ENCODE data around the gene P2RY2. TPM values are rescaled to one million over a fixed set of nuclear protein-coding genes. Genes with fewer than 3 reads are reported as not detected.
A peak's percentile ranks its signal among the peaks of the same experiment; 100 is the strongest.

The P2RY2 gene
- total and polyA plus RNA-seq, 9 of the 15 experiments (the other 6 are each of a cell fraction or from before 2014, with no cell fraction given) = not detected

DNA sequence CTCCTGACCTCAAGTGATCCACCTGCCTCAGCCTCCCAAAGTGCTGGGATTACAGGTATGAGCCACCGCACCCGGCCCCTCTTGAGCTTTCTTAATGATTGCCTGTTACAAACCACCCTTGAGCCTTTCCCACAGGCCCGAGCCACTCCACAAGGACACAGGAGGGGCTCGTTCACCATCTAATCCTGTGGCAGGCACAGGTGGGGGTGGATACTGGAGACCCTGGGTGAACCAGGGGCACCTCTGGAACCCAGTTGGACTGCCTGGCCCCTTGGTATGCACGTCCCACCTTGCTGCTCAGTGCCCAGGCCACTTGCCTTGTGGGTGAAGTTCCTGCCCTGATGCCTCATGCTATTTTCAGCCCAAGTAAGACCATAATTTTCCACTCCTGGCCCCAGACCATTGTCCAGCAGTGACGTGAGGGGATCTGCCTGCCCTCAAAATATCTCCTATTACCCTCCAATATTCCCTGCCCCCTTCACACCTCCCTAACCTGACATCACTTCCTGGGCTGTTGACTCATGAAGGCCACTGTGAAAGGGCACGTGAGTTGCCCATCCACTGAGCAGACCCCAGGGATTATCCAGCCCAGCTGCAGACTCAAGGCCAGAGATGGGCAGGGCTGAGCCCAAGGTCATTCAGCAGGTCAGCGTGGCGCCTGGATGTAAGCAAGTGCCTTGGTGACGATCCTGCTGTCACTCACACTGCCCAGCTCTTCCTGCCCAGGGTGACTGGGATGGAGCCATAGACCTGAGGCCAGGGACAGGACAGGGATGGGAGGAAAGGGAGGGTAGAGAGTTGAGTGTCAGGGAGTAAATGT is 19.6 kb downstream of the P2RY2 start:
- Histone ChIP-seq H3K27ac (ENCODE audit: extremely low read depth, low read depth, low read length) (no peak overlapping the region), H4K20me1 (replicated peaks; ENCODE audit: control insufficient read depth, insufficient read depth, low read length) (no peaks in the 10 kb centered on the region), H3K36me3 (ENCODE audit: control insufficient read depth, insufficient read depth, low read length) (no peaks in the 10 kb centered on the region), H3K79me2 (ENCODE audit: control insufficient read depth, insufficient read depth, low read length) (no peaks in the 10 kb centered on the region), H3K9ac (ENCODE audit: insufficient read depth in 1 of 2, low read depth in 2 of 2, low read length in 2 of 2) (peak overlapping the region in 1 of 2 experiments; percentile 53; a peak in 1 of 4 replicates), H3K9me1 (ENCODE audit: control insufficient read depth, insufficient read depth, low read length) (no peaks in the 10 kb centered on the region), H3K4me1 (replicated peaks in 1 of 2; ENCODE audit: control insufficient read depth in 2 of 2, insufficient read depth in 2 of 2, low read length in 2 of 2) (peaks cover 0 to 12% of the 10 kb centered on the region in 2 experiments; a peak in 2 of 5 replicates), H3K27me3 (ENCODE audit: control insufficient read depth in 2 of 2, insufficient read depth in 2 of 2, low read length in 2 of 2) (peaks cover 5 to 52% of the 10 kb centered on the region in 2 experiments; a peak in 3 of 5 replicates), H3K4me2 (ENCODE audit: insufficient read depth, low read length) (no peak overlapping the region), H3K4me3 (no peak overlapping the region), H2AFZ (ENCODE audit: low read depth, low read length) (no peak overlapping the region), H3K9me3 (replicated peaks; ENCODE audit: control insufficient read depth, insufficient read depth, low read depth, low read length) (no peaks in the 10 kb centered on the region)
- ChIA-PET CTCF (ENCODE audit: low intra/inter-chr PET ratio) (interaction anchor here (1.2 kb wide), 1 partner anchor 314 kb away, joined by 4 read pairs; no protein-coding TSS in a partner anchor), POLR2A (interaction anchor here (0.5 to 1.2 kb wide), 2 partner anchors 95 to 306 kb away, joined by 3 read pairs; partner anchors contain the start of gene FCHSD2)
- WGBS (ENCODE audit: insufficient coverage, low coverage, missing lambda C conversion rate) = 4% methylated on average over 10 of the region's 10 CpGs
- in situ Hi-C loops (cut with MboI) = loop anchor here (5.0 kb wide), 2 partner anchors 50 to 510 kb away; no protein-coding TSS in a partner anchor
- ATAC-seq (no peak), DNase-seq (ENCODE audit: extremely low read depth in 1 of 4, low spot score in 3 of 4) (no peak), FAIRE-seq (no peak)
- intact Hi-C loops (cut with micrococcal nuclease) = no loop called here
- no TSS peak for BruUV-seq (replicated peaks)
- TF ChIP-seq ZNF695 (CRISPR knock-in tag; IDR thresholded peaks at IDR 0.05) = no peak
- no peak for TF ChIP-seq ARNT (IDR thresholded peaks at IDR 0.05)
- no peak for TF ChIP-seq SUPT5H (IDR thresholded peaks at IDR 0.05)
- TF ChIP-seq RBM22 (IDR thresholded peaks at IDR 0.05; ENCODE audit: low read depth, low read length, poor library complexity, severe bottlenecking) = no peak
- no peak for TF ChIP-seq HLTF (IDR thresholded peaks at IDR 0.05)
- TF ChIP-seq SMARCC2 (IDR thresholded peaks at IDR 0.05; ENCODE audit: low read depth) = no peak
- no peak for TF ChIP-seq ZNF740 (CRISPR knock-in tag; IDR thresholded peaks at IDR 0.05)
- TF ChIP-seq ZNF740 (tag; IDR thresholded peaks at IDR 0.05) = no peak
- no peak for TF ChIP-seq ZNF121 (CRISPR knock-in tag; conservative IDR thresholded peaks at IDR 0.05)
- TF ChIP-seq RFX1 (IDR thresholded peaks at IDR 0.05) = no peak
- TF ChIP-seq HDAC1 (IDR thresholded peaks at IDR 0.05) = no peak
- TF ChIP-seq NFIC (IDR thresholded peaks at IDR 0.05) = no peak
- TF ChIP-seq ZNF785 (CRISPR knock-in tag; IDR thresholded peaks at IDR 0.05) = no peak
- TF ChIP-seq TEAD1 (CRISPR knock-in tag; IDR thresholded peaks at IDR 0.05) = no peak
- no peak for TF ChIP-seq HIVEP1 (CRISPR knock-in tag; IDR thresholded peaks at IDR 0.05)
- no peak for TF ChIP-seq ZBTB2 (IDR thresholded peaks at IDR 0.05)

Measured in K562 (cell line).